ENCODE data around the gene FER.

- TF ChIP-seq TCF12 (IDR thresholded peaks at IDR 0.05; ENCODE audit: low read depth, low read length) (no peak), REST (IDR thresholded peaks at IDR 0.05; ENCODE audit: low read depth, low read length) (no peak), BCL11A (IDR thresholded peaks at IDR 0.05; ENCODE audit: low read depth, low read length) (peak; percentile 28; the same call in 1 of the 2 replicates), RELA (IDR thresholded peaks at IDR 0.05; ENCODE audit: borderline replicate concordance, partially characterized antibody) (no peak), ZNF274 (IDR thresholded peaks at IDR 0.05; ENCODE audit: insufficient read depth, insufficient read length) (no peak), MAX (IDR thresholded peaks at IDR 0.05; ENCODE audit: low read depth, low read length) (no peak), EP300 (IDR thresholded peaks at IDR 0.05; ENCODE audit: borderline replicate concordance in 1 of 2, control insufficient read depth in 1 of 2, low read depth in 2 of 2, low read length in 2 of 2) (no peak), EZH2 (IDR thresholded peaks at IDR 0.05; ENCODE audit: borderline replicate concordance, control insufficient read depth, low read depth, low read length) (no peak), GABPA (IDR thresholded peaks at IDR 0.05; ENCODE audit: low read depth) (peak; percentile 34; the same call in 1 of the 2 replicates)
These were observed 19.0 kb upstream of the FER start for GRCh38 chr5:108728566-108729241.
